HG02642 (cell line): Measurements from ENCODE around the gene HTR1A.

Experiments
- ATAC-seq: cut with Tn5 transposase; IDR thresholded peaks from one replicate; pipeline ENCODE4 v1.9.1; 2021; ENCODE audit warnings: mild to moderate bottlenecking; ENCODE audit not compliant: unreplicated experiment, poor library complexity

HTR1A gene

GRCh38 chr5:63962279-63962678 is at the start of gene HTR1A:
Gene HTR1A, minus strand, starts transcription at chr5:63962445. Its CDS starts 726 bp downstream, at chr5:63961719.
- ATAC-seq: no peak

DNA sequence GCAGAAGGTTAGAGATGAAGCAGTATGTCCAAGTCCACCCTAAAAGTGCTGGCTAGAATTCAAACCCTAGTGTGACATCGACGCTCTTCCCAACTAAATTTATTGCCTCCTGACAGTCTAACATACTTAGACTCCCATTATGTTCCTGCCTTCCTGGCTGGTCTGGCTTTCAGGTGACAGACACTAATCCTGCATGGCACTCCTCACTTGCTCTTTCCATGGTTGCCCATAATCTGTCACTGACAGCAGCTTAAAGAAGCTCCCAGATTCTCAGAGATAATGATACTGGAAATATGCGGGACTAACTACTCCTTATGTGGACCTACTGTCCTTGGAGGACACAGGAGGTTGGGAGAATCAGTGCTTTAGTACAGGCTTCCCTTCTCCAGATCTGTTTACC is 41.7 kb upstream of the HTR1A start:
- no peak for ATAC-seq

DNA sequence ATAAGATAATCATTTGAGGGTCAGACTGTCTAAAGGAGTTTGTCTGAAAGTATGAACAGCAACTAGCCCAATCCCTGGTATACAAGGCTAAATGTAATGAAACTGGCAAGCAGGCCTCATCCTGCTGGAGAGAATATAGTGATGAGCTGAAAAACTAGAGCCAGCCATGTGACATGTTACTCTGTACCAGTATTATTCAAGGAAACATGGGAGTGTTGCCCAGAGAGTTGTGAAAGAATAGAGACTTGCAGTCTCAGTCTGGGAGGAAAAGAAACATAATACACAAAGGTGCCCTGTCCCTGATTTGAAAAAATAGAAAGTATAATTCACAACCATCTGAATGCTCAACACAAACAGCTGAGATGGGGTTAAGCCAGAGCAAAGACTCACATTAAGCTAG is 37.9 kb upstream of the HTR1A start:
- no peak for ATAC-seq

- ATAC-seq: no peak
Observed at GRCh38 chr5:63987053-63987452, 24.8 kb upstream of the HTR1A start.

- ATAC-seq: no peak
Observed at GRCh38 chr5:63981864-63982263, 19.6 kb upstream of the HTR1A start.

GRCh38 chr5:63963926-63964325 is 1.7 kb upstream of the HTR1A start:
- ATAC-seq: no peak

GRCh38 chr5:63963080-63963735 is 963 bp upstream of the HTR1A start:
- peak; percentile 83 for ATAC-seq

GRCh38 chr5:63961598-63962161 is 565 bp downstream of the HTR1A start:
- ATAC-seq: no peak

DNA sequence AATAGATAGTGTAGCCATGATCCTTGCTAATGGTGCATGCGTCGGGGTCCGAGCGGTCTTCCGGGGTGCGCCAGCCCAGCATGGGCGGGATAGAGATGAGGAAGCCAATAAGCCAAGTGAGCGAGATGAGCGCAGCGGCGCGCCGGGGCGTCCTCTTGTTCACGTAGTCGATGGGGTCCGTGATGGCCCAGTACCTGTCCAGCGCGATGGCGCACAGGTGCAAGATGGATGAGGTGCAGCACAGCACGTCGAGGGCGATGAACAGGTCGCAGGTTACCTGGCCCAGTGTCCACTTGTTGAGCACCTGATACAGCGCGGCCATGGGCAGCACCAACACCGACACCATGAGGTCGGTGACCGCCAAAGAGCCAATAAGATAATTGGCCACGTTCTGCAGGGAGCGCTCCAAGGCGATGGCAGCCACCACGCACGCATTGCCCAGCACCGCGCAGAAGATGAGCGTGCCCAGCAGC is 1.1 kb downstream of the HTR1A start:
- no peak for ATAC-seq

DNA sequence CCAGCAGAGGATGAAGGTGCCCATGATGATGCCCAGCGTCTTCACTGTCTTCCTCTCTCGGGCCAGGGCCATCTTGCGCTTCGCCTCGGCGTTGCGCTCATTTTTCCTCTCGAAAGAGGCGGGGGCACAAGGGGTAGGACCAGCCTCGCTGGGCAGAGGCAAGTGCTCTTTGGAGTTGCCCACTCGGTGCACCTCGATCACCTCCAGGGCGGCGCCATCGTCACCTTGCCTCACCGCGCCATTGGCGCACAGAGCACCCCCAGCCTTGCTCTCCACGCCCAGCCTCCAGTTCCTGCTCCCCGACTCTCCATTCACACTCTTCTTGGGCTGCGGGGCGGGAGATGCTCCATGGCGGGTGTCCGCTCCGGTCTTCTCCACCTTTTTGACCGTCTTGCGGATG is 1.6 kb downstream of the HTR1A start:
- no peak for ATAC-seq

DNA sequence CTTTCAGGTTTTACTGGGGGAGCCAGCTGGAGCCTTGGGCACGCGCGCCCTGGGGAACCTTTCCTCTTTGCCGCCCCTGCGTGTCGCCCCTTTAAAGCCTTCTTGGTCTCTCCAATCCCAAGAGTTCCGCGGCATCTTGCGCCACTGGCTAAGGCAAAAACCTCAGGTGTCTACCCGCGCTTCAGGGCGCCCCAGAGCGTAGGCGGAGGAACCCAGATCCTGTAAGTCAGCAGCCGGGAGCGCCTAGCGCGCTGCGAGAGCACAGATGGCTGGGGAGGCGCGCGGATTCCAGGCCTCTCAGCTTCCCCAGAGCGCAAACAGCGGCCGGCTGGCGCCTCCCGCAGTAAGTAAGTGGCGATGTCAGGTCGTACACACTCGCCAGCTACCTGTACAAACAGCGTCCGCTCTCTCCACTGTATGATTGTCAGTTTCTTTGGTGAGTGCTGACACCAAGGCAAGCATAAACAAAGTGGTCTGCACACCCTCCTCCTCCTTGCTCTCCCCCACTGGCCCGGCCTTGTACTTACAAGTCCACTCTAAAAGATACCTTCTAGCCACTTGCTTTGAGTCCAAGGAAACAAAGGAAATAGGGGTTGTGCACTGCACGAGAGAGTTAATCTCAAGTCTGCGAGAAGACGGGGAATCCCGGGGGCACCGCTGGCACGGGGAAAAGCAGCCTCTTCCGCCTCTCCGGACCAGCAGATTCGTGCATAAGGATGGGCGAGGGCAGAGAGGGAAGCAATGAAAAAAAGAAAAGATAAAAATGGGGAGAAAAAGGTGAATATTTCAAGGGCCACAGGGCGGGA is 2.9 kb downstream of the HTR1A start:
- ATAC-seq: no peak

DNA sequence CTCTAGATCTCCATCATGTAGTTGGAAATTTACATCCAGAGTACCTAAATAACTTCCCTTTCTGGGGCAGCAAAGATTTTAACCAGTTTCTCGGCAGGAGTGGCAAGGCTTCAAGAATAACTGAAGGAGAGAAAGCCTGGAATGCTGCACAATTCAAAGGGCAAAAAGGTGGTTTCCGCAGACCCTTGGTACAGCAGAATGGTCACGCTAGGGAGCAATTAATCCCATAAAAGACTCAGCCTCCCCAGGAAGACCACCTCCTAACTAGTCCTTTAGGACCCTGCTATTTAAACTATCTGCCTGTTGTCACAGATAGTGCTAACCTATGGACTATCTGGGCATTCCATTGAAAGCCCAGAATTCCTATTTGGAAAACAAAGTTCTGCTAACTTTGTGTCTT is 3.6 kb downstream of the HTR1A start:
- ATAC-seq: no peak

- ATAC-seq: no peak
Observed at GRCh38 chr5:63957617-63958016, 4.6 kb downstream of the HTR1A start.

GRCh38 chr5:63953217-63953616 is 9.0 kb downstream of the HTR1A start:
- ATAC-seq: no peak

DNA sequence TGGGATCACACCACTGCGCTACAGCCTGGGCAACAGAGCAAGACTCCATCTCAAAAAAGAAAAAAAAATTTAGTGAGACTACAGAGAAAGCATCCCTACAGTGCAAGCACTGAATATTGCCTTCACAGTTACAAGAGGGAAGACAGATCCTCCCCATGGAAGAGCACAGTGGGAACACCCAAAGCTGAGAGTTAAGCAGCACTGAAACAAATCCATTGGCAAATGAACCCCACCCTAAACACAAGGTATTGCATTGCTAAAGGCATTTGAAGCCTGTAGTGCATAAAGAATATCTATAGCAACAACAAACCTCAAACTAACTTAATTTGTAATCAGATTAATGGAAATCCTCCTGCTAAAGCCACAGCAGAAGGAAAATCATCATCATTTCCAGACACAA is 27.1 kb downstream of the HTR1A start:
- no peak for ATAC-seq

DNA sequence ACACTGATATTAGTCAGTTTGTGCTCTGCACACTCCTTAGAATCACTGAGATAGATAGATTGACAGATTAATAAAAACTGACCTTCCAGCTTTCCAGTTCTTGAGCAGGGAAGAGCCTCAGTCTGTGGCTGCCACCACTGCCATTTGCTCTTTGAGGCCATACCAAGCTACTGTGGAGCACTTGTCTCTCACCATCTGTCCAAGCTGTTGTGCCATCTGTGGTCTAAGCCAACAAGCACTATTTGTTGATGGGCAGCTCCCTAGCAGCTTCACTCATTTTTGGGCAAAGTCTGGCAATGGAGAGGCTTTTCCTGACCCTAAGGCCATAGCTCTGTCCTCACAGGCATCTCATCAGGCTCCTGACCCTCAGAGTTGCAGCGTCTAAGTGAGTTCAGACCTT is 30.4 kb downstream of the HTR1A start:
- no peak for ATAC-seq

- no peak for ATAC-seq
Observed at GRCh38 chr5:63928451-63928850, 33.8 kb downstream of the HTR1A start.

GRCh38 chr5:63923914-63924313 is 38.3 kb downstream of the HTR1A start:
- no peak for ATAC-seq

- no peak for ATAC-seq
Observed at GRCh38 chr5:63919763-63920478, 42.3 kb downstream of the HTR1A start.

GRCh38 chr5:63916786-63917185 is 45.5 kb downstream of the HTR1A start:
- ATAC-seq: no peak

GRCh38 chr5:63911871-63912270 is 50.4 kb downstream of the HTR1A start:
- no peak for ATAC-seq
